GM21423 (cell line): ENCODE measurements around the gene COL4A6.

ENCODE experiments used
- ATAC-seq: cut with Tn5 transposase; IDR thresholded peaks from one replicate; pipeline ENCODE4 v1.9.1; 2021; ENCODE audit warnings: mild to moderate bottlenecking, moderate library complexity; ENCODE audit not compliant: unreplicated experiment

Gene COL4A6

GRCh38 chrX:108163333-108164082 lies 274.7 kb downstream of the COL4A6 start:
- no peak for ATAC-seq

GRCh38 chrX:108162265-108162664 lies 276.0 kb downstream of the COL4A6 start:
- no peak for ATAC-seq

DNA sequence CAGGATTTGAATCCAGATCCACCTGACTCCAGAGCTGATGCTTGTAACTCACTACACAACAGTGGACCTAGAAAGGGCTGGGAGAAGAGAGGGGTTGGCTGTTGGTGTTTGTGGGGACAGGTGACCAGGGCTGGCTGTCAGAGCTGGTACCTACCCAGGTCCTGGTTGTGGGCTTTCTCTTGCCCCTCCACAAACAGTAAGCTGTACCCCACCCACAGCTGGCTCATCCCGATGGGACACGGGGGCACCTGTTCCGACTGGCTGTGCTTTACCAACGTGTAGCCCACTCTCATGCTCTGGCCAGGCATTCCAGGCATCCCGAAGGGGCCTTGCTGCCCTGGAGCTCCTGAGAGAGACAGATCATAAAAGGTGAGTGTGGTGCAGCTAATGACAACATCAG lies 277.9 kb downstream of the COL4A6 start:
- no peak for ATAC-seq

- no peak for ATAC-seq
These were observed 279.1 kb downstream of the COL4A6 start for GRCh38 chrX:108159028-108159670.

GRCh38 chrX:108157628-108158027 lies 280.6 kb downstream of the COL4A6 start:
- ATAC-seq, result no peak

DNA sequence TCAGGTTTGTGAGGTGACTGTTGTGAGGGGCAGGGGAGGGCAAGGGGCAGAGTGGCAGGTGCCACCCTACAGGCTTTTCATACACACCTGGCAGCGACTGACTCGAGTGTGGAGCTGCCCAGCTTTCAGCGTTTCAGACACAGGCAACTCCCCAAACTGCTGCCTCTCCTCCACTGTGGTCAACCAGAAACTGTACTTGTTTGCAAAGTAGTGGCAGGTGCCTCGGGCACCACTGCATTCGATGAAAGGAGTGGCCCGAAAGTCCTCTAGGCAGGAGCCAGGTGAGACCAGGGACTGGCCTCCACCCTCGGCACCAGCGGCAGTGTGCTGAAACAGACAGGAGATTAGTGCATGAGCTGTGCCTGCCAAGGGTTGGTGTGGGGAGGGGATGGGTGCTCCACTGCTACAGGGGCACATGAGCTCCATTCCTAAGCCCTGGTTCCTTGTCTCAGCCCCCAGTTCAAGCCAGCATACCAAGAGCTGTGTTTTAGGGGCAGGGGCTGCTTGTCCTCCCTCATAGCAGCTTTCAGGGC lies 281.2 kb downstream of the COL4A6 start:
- no peak for ATAC-seq

DNA sequence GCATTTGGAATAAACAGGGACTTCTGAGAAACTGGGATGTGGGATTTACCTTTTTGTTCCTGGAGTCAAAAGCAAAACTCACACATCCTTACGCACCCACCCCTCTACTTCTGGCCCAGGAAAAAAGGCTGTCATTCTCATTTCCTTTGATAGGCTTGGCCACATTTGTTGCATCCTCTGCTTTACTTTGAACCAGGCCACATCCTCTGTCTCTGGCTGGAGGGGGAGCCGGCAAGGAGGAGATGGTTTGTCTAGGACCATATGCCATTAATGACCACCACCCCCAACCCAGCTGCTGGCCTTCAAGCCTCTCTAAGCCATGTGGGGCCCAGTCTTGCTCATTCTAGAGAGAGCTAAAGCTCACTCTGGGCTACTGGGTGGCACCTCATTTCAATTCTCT lies 282.1 kb downstream of the COL4A6 start:
- no peak for ATAC-seq

- peak; percentile 85 for ATAC-seq
These were observed 289.7 kb downstream of the COL4A6 start for GRCh38 chrX:108148524-108148923.

- no peak for ATAC-seq
These were observed 299.2 kb downstream of the COL4A6 start for GRCh38 chrX:108138814-108139702.

DNA sequence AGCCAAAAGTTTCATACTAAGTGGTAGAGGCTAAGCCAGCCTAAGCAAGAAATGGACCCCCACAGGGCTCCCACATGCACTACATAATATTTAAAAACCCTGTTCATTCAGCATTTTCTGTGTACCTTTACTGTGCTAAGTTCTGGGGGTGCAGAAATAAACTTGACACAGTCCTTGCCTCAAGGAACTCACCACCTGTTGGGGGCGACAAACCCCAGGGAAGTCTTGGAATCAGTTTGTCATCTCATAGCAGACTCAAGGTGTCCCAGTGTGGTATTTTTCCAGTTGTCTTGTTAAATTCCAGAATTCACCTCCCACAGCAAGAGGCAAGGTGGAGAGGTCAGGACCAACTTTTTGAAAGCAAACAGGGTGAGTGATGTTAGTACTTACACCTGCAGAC lies 303.5 kb downstream of the COL4A6 start:
- ATAC-seq, result no peak

GRCh38 chrX:108132876-108133275 lies 305.3 kb downstream of the COL4A6 start:
- no peak for ATAC-seq

DNA sequence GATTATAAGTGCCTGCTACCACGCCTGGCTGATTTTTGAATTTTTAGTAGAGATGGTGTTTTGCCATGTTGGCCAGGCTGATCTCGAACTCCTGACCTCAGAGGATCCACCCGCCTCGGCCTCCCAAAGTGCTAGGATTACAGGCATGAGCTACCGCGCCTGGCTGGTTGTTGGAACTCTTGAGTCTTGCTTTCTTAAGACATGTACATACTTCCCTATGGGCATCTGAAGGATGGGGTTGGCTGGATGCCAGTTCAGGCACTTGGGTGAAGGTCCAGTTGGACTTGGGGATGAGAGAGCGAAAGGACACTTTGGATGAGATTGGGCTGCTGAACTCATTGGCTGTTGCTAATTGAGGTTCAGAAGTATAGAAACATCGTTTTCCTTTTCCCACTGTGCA lies 306.2 kb downstream of the COL4A6 start:
- no peak for ATAC-seq

- ATAC-seq, result no peak
These were observed 306.8 kb downstream of the COL4A6 start for GRCh38 chrX:108131471-108131870.

DNA sequence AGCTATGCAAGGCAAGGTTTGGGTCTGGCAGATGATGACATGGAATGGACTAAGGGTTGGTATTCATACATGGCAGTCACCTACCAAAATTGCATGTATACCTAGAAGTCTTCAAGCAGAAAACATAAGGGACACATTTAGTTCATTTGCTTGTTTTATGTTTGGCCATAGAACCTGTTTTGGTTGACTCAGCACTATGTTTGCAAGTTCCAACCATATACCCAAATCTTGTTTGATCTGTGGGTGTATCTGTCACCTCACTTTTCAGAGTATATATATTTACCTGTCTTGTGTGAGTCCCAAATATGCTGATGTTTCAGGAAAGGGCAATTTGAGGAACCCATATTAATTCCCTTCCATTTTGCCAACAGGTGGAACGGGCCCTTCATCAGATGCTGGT lies 307.3 kb downstream of the COL4A6 start:
- no peak for ATAC-seq

GRCh38 chrX:108127152-108127551 lies 311.1 kb downstream of the COL4A6 start:
- no peak for ATAC-seq

DNA sequence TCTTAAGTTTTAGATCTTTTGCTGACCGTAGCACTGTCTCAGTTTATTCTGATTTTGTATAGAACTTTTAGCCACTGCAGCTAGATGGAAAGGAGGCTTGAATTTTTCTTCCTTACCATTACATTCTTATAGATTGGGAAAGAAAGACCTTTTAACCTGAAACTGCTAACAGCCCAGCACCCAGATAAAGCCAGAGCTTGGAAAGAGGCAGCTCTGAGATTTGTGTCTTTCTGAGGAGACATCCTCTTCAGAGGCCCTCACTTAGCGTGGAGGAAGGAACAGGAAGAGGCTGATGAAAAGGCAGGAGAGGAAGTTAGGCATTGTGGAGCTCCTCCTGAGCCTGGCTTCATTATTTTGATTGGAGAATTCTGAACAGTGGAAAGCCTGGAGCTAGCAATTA lies 311.6 kb downstream of the COL4A6 start:
- no peak for ATAC-seq

- ATAC-seq, result no peak
These were observed 314.4 kb downstream of the COL4A6 start for GRCh38 chrX:108123591-108124366.

DNA sequence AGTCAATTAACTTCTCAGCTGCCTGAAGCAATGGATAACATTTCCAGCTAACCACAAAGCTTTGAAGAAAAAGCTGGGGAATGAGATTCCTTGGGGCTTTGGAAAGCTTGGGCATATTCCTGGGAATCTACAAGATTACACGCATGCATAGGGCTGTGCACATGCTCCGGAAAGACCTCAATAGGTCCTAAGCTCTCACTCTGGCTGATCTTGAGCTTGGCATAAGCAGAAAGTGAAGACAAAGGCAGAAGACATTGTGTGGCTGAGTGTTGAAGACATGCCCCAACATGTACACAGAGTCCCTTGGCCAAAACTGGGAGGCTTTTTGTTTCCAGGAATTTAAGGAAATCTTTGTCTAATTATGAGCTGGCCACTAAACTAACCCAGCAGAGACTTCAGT lies 315.5 kb downstream of the COL4A6 start:
- no peak for ATAC-seq

DNA sequence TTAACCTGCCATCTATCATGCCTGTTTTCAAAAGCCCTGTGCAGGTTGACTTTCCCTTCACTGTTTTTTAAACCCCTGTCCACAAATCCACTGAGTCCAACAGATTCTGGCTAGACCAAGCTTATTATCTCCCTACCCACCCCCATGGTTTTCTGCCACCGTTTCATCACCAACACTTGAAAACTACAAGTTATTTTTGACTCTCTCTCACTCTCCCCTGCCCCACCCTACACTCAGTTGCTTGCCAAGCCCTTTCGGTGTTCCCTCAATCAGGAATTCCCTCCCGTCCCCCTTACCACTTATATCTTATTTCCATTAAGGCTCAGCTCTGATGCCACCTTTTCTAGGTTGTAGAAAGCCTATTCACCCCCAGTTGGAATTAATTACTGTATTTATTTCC lies 316.9 kb downstream of the COL4A6 start:
- ATAC-seq, result no peak

- no peak for ATAC-seq
These were observed 320.2 kb downstream of the COL4A6 start for GRCh38 chrX:108117988-108118387.

- ATAC-seq, result no peak
These were observed 323.7 kb downstream of the COL4A6 start for GRCh38 chrX:108114541-108114940.
